SH-SY5Y (cell line): Measurements from ENCODE around the gene EFNB2.

Source experiments
- GATA2 ChIP-seq: IDR thresholded peaks from 2 replicates; pipeline ENCODE4 v1.6.1; 2011; ENCODE audit warnings: mild to moderate bottlenecking, low read depth, low read length
- GATA3 ChIP-seq: IDR thresholded peaks from 2 replicates; pipeline ENCODE4 v1.6.1; 2011; ENCODE audit warnings: low read depth, mild to moderate bottlenecking, low read length, moderate library complexity

EFNB2 gene

DNA sequence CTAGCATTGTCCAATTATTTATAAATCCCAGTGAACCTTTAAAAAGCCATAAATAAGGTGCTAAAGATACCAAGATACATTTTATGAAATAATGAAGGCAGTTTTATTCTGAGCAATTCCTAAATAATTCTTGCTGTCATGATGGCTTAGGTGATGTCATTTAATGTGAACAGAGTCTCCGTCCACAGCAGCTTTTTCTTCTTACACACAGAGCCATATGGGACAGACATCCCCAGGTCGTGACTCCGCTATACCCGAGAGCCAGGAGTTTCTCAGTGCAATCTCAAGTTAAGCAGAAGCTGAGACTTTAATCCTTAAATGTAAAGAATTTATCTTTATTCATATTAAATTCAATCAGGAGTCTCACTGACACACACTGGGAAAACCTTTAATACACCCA is 29.7 kb downstream of the EFNB2 start:
- TF ChIP-seq GATA3 (no peak), GATA2 (no peak)

- TF ChIP-seq GATA3 (no peak), GATA2 (no peak)
Observed at GRCh38 chr13:106505295-106505694, 30.2 kb downstream of the EFNB2 start.

- TF ChIP-seq GATA2 (no peak), GATA3 (no peak)
Observed at GRCh38 chr13:106503730-106504453, 31.6 kb downstream of the EFNB2 start.

DNA sequence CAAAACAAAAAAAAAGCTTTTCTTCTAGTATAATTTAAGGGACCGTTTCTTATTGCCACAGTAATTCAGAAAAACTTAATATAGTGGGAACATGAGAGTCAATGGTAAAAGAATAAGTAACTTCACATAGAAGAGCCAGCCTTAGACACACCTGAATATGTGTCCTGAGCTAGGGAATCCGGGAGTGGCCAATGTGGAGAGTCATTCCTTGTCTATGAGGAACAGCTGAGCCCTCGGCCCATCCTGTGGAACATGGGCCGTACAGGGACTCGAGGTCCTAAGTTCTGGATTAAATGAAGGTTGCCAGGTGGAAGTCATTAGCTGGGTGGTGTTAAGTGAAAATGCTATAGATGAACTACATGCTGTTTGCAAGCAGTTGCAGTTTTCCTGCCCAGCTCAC is 32.2 kb downstream of the EFNB2 start:
- TF ChIP-seq GATA2 (no peak), GATA3 (no peak)

- TF ChIP-seq GATA3, result no peak
- TF ChIP-seq GATA2, result no peak
Observed at GRCh38 chr13:106500445-106500844, 35.0 kb downstream of the EFNB2 start.

GRCh38 chr13:106499896-106500295 is 35.6 kb downstream of the EFNB2 start:
- TF ChIP-seq GATA3 (no peak), GATA2 (no peak)

- TF ChIP-seq GATA3 (no peak), GATA2 (no peak)
Observed at GRCh38 chr13:106499113-106499512, 36.3 kb downstream of the EFNB2 start.

- TF ChIP-seq GATA2, result no peak
- no peak for TF ChIP-seq GATA3
Observed at GRCh38 chr13:106498571-106498970, 36.9 kb downstream of the EFNB2 start.

DNA sequence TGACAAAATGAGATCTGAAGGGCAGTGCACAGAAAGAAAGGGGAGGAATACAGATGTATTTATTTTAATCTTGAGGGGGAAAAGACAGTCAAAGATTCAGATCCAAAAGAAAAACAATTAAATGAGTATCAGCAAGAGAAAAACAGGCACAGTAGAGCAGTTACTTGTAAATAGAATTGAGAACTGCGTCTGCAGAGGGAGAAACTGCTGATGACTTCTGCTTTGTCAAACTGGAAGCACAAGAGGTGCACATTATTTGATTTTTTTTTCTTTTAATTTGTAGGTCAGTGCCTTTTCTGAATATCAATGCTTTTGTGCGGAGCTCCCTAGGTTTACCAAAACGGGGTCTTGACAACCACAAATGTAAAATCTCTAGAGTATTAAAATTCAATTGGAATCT is 37.3 kb downstream of the EFNB2 start:
- TF ChIP-seq GATA2 (no peak), GATA3 (no peak)

DNA sequence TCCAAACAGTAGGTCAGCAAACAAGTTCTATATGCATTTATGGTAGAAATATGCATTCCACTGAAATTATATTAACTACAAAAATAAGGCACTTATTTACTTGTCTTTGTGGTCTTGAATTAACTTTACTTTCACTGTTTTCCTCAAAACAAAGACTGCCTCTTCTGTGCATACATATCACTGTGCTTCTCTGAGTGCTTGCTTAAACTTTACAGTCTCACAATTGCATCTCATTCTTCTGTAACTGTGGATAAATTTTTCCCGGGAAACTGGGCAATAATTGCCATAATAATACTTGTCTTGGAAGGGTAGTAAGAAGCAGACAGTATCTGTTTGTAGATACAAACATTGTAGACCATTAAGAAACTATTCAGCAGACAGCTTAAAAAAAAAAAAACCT is 38.4 kb downstream of the EFNB2 start:
- TF ChIP-seq GATA2, result no peak
- TF ChIP-seq GATA3, result no peak

- no peak for TF ChIP-seq GATA2
- no peak for TF ChIP-seq GATA3
Observed at GRCh38 chr13:106496072-106496997, 39.1 kb downstream of the EFNB2 start.

GRCh38 chr13:106494936-106495335 is 40.5 kb downstream of the EFNB2 start:
- no peak for TF ChIP-seq GATA2
- no peak for TF ChIP-seq GATA3

DNA sequence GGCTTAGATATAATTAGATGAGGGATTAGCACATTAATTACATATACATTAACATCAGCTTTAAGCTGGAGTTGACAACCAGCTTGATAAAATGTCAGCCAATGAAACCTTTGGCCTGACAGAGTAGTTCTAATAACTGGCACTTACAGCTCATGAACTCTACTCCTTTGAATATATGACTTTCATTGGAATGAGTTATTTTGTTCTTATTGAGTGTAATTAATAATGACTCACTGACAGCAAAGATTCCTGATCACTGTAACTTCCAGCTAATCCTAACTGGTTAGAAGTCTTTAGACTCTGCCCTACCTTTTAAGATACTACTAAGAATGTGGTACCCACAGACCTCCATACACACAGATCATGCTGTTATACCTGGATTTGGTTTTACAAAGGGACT is 41.0 kb downstream of the EFNB2 start:
- no peak for TF ChIP-seq GATA2
- TF ChIP-seq GATA3, result no peak

GRCh38 chr13:106493533-106494220 is 41.8 kb downstream of the EFNB2 start:
- no peak for TF ChIP-seq GATA2
